ENCODE data around the gene MICB.

GRCh38 chr6:31497531-31498476 lies at the start of gene MICB:
- TF ChIP-seq TAF1 (IDR thresholded peaks at IDR 0.05; ENCODE audit: borderline replicate concordance, low read depth, low read length) (peak; percentile 82; the same call in 1 of the 2 replicates), POLR2A (IDR thresholded peaks at IDR 0.05; ENCODE audit: low read depth, low read length) (no peak; the same call in 1 of the 2 replicates)

Data from GM12892 (cell line).